Ovary (tissue), 3 donors: ENCODE data around the gene ITGAE.

Source experiments
- POLR2A ChIP-seq: fragments of 450-650 bp; IDR thresholded peaks from one replicate; pipeline ENCODE4 v1.6.1; 2017; ENCODE audit warnings: antibody characterized with exemption, mild to moderate bottlenecking, moderate library complexity
- TF ChIP-seq, protein P1 (sequence below), 3 donors: fragments of 450-650 bp in 2 of 3; fragments of 200-600 bp in 1 of 3; IDR thresholded peaks; one replicate each; pipeline versions ENCODE4 v1.5.1 to v1.8.0; 2016 to 2022; ENCODE audit warnings: antibody characterized with exemption in 3 of 3, mild to moderate bottlenecking in 1 of 3
- donor health status: DM: no; HTN: no; CAD: no.

DNA sequence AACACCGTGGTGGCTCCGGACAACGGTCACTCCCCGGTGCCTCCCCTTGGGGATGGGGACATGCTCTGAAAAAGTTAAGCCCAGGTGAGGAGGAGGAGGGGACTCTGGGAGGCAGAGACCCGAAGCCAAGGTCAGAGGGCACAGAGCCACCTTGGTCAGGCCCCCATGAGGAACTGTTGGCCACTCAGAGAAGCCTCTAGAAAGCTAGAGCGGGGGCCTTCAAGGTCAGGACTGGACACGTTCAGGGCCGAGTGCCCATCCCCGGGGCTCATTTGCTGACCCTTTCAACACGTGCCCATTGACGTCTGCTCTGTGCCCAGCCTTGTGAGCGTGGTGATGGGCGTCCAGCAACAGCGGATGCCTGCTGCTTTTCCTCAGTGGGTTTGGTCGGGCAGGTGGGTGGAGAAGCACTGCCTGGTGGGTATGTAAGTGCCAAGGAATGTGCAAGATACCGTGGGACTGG is 39.0 kb downstream of the ITGAE start:
- TF ChIP-seq, protein P1, sequence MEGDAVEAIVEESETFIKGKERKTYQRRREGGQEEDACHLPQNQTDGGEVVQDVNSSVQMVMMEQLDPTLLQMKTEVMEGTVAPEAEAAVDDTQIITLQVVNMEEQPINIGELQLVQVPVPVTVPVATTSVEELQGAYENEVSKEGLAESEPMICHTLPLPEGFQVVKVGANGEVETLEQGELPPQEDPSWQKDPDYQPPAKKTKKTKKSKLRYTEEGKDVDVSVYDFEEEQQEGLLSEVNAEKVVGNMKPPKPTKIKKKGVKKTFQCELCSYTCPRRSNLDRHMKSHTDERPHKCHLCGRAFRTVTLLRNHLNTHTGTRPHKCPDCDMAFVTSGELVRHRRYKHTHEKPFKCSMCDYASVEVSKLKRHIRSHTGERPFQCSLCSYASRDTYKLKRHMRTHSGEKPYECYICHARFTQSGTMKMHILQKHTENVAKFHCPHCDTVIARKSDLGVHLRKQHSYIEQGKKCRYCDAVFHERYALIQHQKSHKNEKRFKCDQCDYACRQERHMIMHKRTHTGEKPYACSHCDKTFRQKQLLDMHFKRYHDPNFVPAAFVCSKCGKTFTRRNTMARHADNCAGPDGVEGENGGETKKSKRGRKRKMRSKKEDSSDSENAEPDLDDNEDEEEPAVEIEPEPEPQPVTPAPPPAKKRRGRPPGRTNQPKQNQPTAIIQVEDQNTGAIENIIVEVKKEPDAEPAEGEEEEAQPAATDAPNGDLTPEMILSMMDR (IDR thresholded peaks at IDR 0.05): no peak
- no peak for TF ChIP-seq POLR2A
